Neural progenitor cell (in vitro differentiated cells): ENCODE results near the gene STON2. TPM values are rescaled to one million over a fixed set of nuclear protein-coding genes. Genes with fewer than 3 reads are reported as not detected.

Experiments used
- DNase-seq: peaks from one replicate; pipeline ENCODE4 v3.0.0-alpha.2; 2016; ENCODE audit warnings: low spot score
- H2AFZ ChIP-seq: fragments of 200-600 bp; sonication (generic); replicated peaks from 2 replicates; pipeline ENCODE4 v1.6.1; 2016; ENCODE audit warnings: antibody characterized with exemption
- H3F3A ChIP-seq: fragments of 200-600 bp; sonication (generic); 2 replicates; pipeline ENCODE4 v1.6.1; 2016; ENCODE audit warnings: antibody characterized with exemption, low read depth
- H3K27ac ChIP-seq: fragments of 200-600 bp; sonication (generic); 2 replicates; pipeline ENCODE4 v1.5.1; 2016; ENCODE audit warnings: mild to moderate bottlenecking
- H3K27me3 ChIP-seq: fragments of 200-600 bp; sonication (generic); 2 replicates; pipeline ENCODE4 v1.6.1; 2016; ENCODE audit warnings: mild to moderate bottlenecking, moderate library complexity
- H3K36me3 ChIP-seq: fragments of 200-600 bp; sonication (generic); 2 replicates; pipeline ENCODE4 v1.5.1; 2016
- H3K4me1 ChIP-seq: fragments of 200-600 bp; sonication (generic); 2 replicates; pipeline ENCODE4 v1.6.1; 2016; ENCODE audit warnings: mixed run types
- H3K4me2 ChIP-seq: fragments of 200-600 bp; sonication (generic); 2 replicates; pipeline ENCODE4 v1.6.1; 2016
- H3K4me3 ChIP-seq: fragments of 200-600 bp; sonication (generic); 2 replicates; pipeline ENCODE4 v1.5.1; 2016
- H3K79me2 ChIP-seq: fragments of 200-600 bp; sonication (generic); 2 replicates; pipeline ENCODE4 v1.6.1; 2016; ENCODE audit warnings: low read depth
- H3K9ac ChIP-seq: fragments of 200-600 bp; sonication (generic); 2 replicates; pipeline ENCODE4 v1.6.1; 2016
- H3K9me3 ChIP-seq: fragments of 200-600 bp; sonication (generic); 2 replicates; pipeline ENCODE4 v1.5.1; 2016; ENCODE audit warnings: low read depth
- H4K20me1 ChIP-seq: fragments of 200-600 bp; sonication (generic); 2 replicates; pipeline ENCODE4 v1.6.1; 2016; ENCODE audit warnings: low read depth
- H3K27ac Mint-ChIP-seq: 3 replicates; pipeline ENCODE4 v1.8.0; 2021; ENCODE audit warnings: mixed read lengths
- H3K27me3 Mint-ChIP-seq: 2 replicates; pipeline ENCODE4 v1.8.0; 2022; ENCODE audit warnings: low read depth, mild to moderate bottlenecking, inconsistent platforms, moderate library complexity, mixed read lengths; ENCODE audit not compliant: insufficient read depth
- H3K36me3 Mint-ChIP-seq: 3 replicates; pipeline ENCODE4 v1.8.0; 2021; ENCODE audit warnings: mixed read lengths
- H3K4me1 Mint-ChIP-seq: 3 replicates; pipeline ENCODE4 v1.8.0; 2021; ENCODE audit warnings: mixed read lengths
- H3K4me3 Mint-ChIP-seq: 3 replicates; pipeline ENCODE4 v1.8.0; 2021; ENCODE audit warnings: mild to moderate bottlenecking, moderate library complexity, mixed read lengths
- H3K9me3 Mint-ChIP-seq: 3 replicates; pipeline ENCODE4 v1.8.0; 2020; ENCODE audit warnings: mixed read lengths
- EZH2 ChIP-seq: fragments of 200-600 bp; sonication (generic); IDR thresholded peaks from 2 replicates; pipeline ENCODE4 v1.6.1; 2017; ENCODE audit warnings: antibody characterized with exemption, mild to moderate bottlenecking, moderate library complexity
- EZH2phosphoT487 ChIP-seq: fragments of 200-600 bp; sonication (generic); IDR thresholded peaks from 2 replicates; pipeline ENCODE4 v1.6.1; 2017; ENCODE audit warnings: antibody characterized with exemption
- total RNA-seq: library from RNA; depleted of rRNA; stranded (reverse); fragments of >200 nt; gene quantifications from 2 replicates; pipeline ENCODE4 v1.2.3, GENCODE V29; 2015; ENCODE audit warnings: low replicate concordance
- TF ChIP-seq, protein P1 (sequence below): fragments of 200-600 bp; sonication (generic); IDR thresholded peaks from 2 replicates; pipeline ENCODE4 v1.5.1; 2017; ENCODE audit warnings: antibody characterized with exemption, mild to moderate bottlenecking

STON2 gene
- total RNA-seq, 1 donor from 2014 or later: 31.1 TPM

DNA sequence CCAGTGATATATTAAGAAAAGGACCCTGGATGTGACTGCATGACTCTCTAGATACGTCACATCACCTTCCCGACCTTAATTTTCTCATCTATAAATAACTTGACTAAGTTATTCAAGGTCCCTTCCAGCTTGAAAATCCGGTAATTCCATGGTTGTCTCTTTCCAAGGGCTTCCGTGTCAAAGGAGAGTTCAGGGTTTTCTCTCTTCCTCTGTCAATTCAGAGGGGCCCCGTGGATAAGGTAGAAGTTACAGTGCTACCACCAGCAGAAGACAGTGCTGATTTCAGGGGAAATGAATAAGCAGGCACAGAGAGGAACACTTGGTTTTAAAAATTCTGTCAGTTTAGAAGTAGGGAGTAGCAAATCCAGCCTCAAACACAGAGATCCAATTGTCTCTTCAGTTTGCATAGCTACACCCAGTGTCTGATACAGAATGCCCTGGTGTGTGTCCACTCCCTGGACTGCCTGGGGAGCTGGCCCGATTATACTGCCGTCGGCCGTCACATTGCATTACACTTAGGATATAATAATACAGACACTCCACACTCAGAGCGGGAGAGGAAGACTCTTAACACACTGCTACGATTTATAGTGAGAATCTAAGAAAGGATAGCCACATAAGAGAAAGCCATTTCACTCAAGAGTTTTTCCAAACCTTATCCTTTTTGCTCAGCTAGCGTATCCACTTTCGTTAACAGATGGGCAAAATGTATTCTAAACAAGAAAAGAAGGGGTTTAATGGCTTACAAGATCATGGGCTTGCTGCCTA lies 124.6 kb downstream of the STON2 start:
- H3K9me3 ChIP-seq: no peaks in the 10 kb centered on the region
- H3K4me1 ChIP-seq: peaks cover 33% of the 10 kb centered on the region
- Mint-ChIP-seq H3K4me1 (peaks cover 29% of the 10 kb centered on the region), H3K4me3 (no peak overlapping the region), H3K27me3 (peaks cover 3% of the 10 kb centered on the region), H3K27ac (peak overlapping the region; percentile 46), H3K36me3 (peaks cover 23% of the 10 kb centered on the region), H3K9me3 (no peaks in the 10 kb centered on the region)
- no peaks in the 10 kb centered on the region for H4K20me1 ChIP-seq
- H3K4me2 ChIP-seq: peak overlapping the region; percentile 24
- no peak for DNase-seq
- H3K27me3 ChIP-seq: no peaks in the 10 kb centered on the region
- H2AFZ ChIP-seq: no peak overlapping the region
- no peaks in the 10 kb centered on the region for H3F3A ChIP-seq
- H3K9ac ChIP-seq: no peak overlapping the region
- TF ChIP-seq EZH2phosphoT487 (no peak), EZH2 (no peak)
- TF ChIP-seq, protein P1, sequence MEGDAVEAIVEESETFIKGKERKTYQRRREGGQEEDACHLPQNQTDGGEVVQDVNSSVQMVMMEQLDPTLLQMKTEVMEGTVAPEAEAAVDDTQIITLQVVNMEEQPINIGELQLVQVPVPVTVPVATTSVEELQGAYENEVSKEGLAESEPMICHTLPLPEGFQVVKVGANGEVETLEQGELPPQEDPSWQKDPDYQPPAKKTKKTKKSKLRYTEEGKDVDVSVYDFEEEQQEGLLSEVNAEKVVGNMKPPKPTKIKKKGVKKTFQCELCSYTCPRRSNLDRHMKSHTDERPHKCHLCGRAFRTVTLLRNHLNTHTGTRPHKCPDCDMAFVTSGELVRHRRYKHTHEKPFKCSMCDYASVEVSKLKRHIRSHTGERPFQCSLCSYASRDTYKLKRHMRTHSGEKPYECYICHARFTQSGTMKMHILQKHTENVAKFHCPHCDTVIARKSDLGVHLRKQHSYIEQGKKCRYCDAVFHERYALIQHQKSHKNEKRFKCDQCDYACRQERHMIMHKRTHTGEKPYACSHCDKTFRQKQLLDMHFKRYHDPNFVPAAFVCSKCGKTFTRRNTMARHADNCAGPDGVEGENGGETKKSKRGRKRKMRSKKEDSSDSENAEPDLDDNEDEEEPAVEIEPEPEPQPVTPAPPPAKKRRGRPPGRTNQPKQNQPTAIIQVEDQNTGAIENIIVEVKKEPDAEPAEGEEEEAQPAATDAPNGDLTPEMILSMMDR: no peak
- H3K27ac ChIP-seq: peak overlapping the region; percentile 53
- no peaks in the 10 kb centered on the region for H3K79me2 ChIP-seq
- no peak overlapping the region for H3K4me3 ChIP-seq
- no peaks in the 10 kb centered on the region for H3K36me3 ChIP-seq

DNA sequence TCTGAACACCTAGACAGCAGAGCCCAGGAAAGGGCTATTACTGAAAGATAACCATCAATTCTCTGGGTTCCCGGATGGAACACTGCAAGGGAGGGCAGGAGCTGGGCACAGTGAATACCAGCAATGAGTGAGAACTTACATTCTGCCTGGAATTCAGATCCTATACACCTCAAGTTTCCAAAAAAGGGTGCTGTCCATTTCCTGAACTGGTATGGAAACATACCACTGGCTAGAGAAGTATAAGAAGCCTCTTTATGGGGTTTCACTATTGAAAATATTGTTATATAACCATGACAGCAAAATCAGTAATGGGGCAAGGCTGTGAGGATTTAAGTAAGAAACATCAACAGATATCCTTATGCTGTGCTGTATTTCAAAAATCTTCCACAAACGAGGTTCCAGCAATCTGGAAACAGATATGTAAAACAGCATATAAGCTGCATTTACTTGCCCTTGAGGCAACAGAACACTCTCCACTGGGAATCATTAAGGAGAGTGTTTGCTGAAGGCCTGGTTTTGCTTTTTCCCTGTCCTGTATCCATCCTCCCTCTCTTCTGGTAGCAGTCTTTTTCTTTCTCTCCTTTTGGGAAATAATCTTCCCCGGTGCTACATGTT lies 126.1 kb downstream of the STON2 start:
- H3K4me1 Mint-ChIP-seq: peaks cover 40% of the 10 kb centered on the region

DNA sequence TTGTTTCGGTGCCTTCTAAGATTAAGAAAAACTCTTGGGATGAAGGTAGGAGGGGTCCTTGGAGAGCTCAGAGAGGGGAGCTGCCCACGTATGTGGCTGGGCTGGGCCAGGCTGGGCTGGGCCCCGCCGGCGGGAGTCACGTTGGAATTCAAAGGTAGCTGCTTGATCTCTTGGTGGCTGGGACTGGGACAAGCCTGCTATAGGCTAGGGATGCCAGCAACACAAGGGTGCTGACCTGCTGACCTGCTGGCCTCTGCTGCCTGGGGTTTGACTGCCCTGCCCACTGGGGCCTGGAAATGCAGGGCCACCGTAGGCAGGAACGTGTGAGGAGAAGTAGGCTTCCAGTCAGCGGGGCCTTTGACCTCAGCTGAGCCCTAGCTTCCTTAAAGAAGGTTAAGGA lies 126.6 kb downstream of the STON2 start:
- peaks cover 3% of the 10 kb centered on the region for H3K27me3 Mint-ChIP-seq
- H3K4me1 Mint-ChIP-seq: peaks cover 40% of the 10 kb centered on the region
- peaks cover 22% of the 10 kb centered on the region for H3K36me3 Mint-ChIP-seq
- Histone ChIP-seq H3K4me2 (peak overlapping the region; percentile 24), H3K9ac (no peak overlapping the region), H3K79me2 (no peaks in the 10 kb centered on the region), H3K4me3 (no peak overlapping the region), H3F3A (no peaks in the 10 kb centered on the region), H3K9me3 (no peaks in the 10 kb centered on the region), H3K27me3 (no peaks in the 10 kb centered on the region), H3K27ac (no peak overlapping the region), H3K36me3 (no peaks in the 10 kb centered on the region), H3K4me1 (peaks cover 27% of the 10 kb centered on the region), H2AFZ (no peak overlapping the region), H4K20me1 (no peaks in the 10 kb centered on the region)
- peak overlapping the region; percentile 20 for H3K27ac Mint-ChIP-seq
- H3K9me3 Mint-ChIP-seq: no peaks in the 10 kb centered on the region
- H3K4me3 Mint-ChIP-seq: no peak overlapping the region
- TF ChIP-seq EZH2phosphoT487 (no peak), EZH2 (no peak)
- TF ChIP-seq, protein P1: no peak
- DNase-seq: peak; percentile 33

More for the DNA sequence above, 126.1 kb downstream of the STON2 start:
- no peaks in the 10 kb centered on the region for H3F3A ChIP-seq
- H3K9me3 ChIP-seq: no peaks in the 10 kb centered on the region
- no peak for DNase-seq
- H3K27me3 Mint-ChIP-seq: peaks cover 3% of the 10 kb centered on the region
- no peaks in the 10 kb centered on the region for H3K9me3 Mint-ChIP-seq
- H2AFZ ChIP-seq: no peak overlapping the region
- H3K4me3 Mint-ChIP-seq: no peak overlapping the region
- H3K27me3 ChIP-seq: no peaks in the 10 kb centered on the region
- no peaks in the 10 kb centered on the region for H3K36me3 ChIP-seq
- no peak for TF ChIP-seq EZH2
- TF ChIP-seq EZH2phosphoT487: no peak
- TF ChIP-seq, protein P1: no peak
- no peak overlapping the region for H3K9ac ChIP-seq
- no peak overlapping the region for H3K4me3 ChIP-seq
- H3K4me1 ChIP-seq: peaks cover 27% of the 10 kb centered on the region
- H3K79me2 ChIP-seq: no peaks in the 10 kb centered on the region
- H3K27ac ChIP-seq: no peak overlapping the region
- peaks cover 23% of the 10 kb centered on the region for H3K36me3 Mint-ChIP-seq
- H3K27ac Mint-ChIP-seq: peak overlapping the region; percentile 2
- H4K20me1 ChIP-seq: no peaks in the 10 kb centered on the region
- H3K4me2 ChIP-seq: peak overlapping the region; percentile 24
